ENCODE measurements around the gene BSND. TPM values are rescaled to one million over a fixed set of nuclear protein-coding genes. Genes with fewer than 3 reads are reported as not detected.

Gene BSND
- total RNA-seq, 1 experiment from 2014 or later = 0.17 TPM

- Histone ChIP-seq H3K14ac (ENCODE audit: insufficient read depth, low read length) (no peak overlapping the region), H3K56ac (ENCODE audit: insufficient read length, low read depth, low read length) (no peak overlapping the region), H3K18ac (ENCODE audit: insufficient read length, low read depth, low read length) (no peak overlapping the region), H2BK12ac (ENCODE audit: insufficient read length, low read depth, low read length) (no peak overlapping the region), H2BK20ac (ENCODE audit: low read depth, low read length, poor library complexity, severe bottlenecking) (no peak overlapping the region), H4K8ac (replicated peaks; ENCODE audit: insufficient read length, low read depth, low read length) (no peak overlapping the region), H2BK120ac (ENCODE audit: low read depth, low read length, poor library complexity, severe bottlenecking) (no peak overlapping the region), H3K27ac (ENCODE audit: insufficient read length, low read depth, low read length) (no peak overlapping the region), H3K4me1 (ENCODE audit: insufficient read depth, low read length) (no peaks in the 10 kb centered on the region), H2BK15ac (ENCODE audit: low read depth, low read length) (no peak overlapping the region), H3K79me1 (ENCODE audit: insufficient read depth, low read depth, low read length, poor library complexity, severe bottlenecking) (no peaks in the 10 kb centered on the region), H2AK5ac (ENCODE audit: insufficient read length, low read length) (no peak overlapping the region), H2BK5ac (ENCODE audit: insufficient read length, low read length) (no peak overlapping the region), H3K9me3 (ENCODE audit: control insufficient read depth, low read depth, low read length) (no peaks in the 10 kb centered on the region), H3T11ph (ENCODE audit: low read length) (no peak overlapping the region), H3K9ac (ENCODE audit: extremely low read depth, insufficient read length, low read length) (no peak overlapping the region), H3K4me2 (ENCODE audit: insufficient read depth, insufficient read length, low read length) (no peak overlapping the region), H3K23ac (ENCODE audit: insufficient read length, low read depth, low read length) (no peak overlapping the region), H4K91ac (ENCODE audit: insufficient read length, low read depth, low read length) (no peak overlapping the region), H4K20me1 (ENCODE audit: control insufficient read depth, insufficient read depth, insufficient read length) (no peaks in the 10 kb centered on the region), H3K27me3 (ENCODE audit: insufficient read depth, low read length) (peaks cover under 1% of the 10 kb centered on the region; the same call in 1 of the 2 replicates), H3K4ac (ENCODE audit: low read depth, low read length) (no peak overlapping the region), H3K79me2 (ENCODE audit: insufficient read depth, low read length) (no peaks in the 10 kb centered on the region), H3K23me2 (ENCODE audit: insufficient read length, low read depth, low read length, poor library complexity, severe bottlenecking) (no peaks in the 10 kb centered on the region), H2AFZ (ENCODE audit: low read length) (no peak overlapping the region), H4K5ac (ENCODE audit: insufficient read length, low read depth, low read length) (no peak overlapping the region)
- DNase-seq = no peak
- Mint-ChIP-seq H3K27me3 (ENCODE audit: low read depth) (peaks cover 14% of the 10 kb centered on the region), H3K27ac (no peak overlapping the region), H3K36me3 (ENCODE audit: insufficient read depth in 1 of 3, low read depth in 3 of 3) (peaks cover 7 to 12% (median 9%) of the 10 kb centered on the region in 3 experiments; a peak in 5 of 7 replicates), H3K9me3 (peaks cover 0 to 9% of the 10 kb centered on the region in 2 experiments; a peak in 4 of 5 replicates), H3K4me1 (peaks cover 12 to 24% of the 10 kb centered on the region in 2 experiments), H3K4me3 (no peak overlapping the region)
- TF ChIP-seq, protein P1, sequence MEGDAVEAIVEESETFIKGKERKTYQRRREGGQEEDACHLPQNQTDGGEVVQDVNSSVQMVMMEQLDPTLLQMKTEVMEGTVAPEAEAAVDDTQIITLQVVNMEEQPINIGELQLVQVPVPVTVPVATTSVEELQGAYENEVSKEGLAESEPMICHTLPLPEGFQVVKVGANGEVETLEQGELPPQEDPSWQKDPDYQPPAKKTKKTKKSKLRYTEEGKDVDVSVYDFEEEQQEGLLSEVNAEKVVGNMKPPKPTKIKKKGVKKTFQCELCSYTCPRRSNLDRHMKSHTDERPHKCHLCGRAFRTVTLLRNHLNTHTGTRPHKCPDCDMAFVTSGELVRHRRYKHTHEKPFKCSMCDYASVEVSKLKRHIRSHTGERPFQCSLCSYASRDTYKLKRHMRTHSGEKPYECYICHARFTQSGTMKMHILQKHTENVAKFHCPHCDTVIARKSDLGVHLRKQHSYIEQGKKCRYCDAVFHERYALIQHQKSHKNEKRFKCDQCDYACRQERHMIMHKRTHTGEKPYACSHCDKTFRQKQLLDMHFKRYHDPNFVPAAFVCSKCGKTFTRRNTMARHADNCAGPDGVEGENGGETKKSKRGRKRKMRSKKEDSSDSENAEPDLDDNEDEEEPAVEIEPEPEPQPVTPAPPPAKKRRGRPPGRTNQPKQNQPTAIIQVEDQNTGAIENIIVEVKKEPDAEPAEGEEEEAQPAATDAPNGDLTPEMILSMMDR (conservative IDR thresholded peaks at IDR 0.05) = no peak
- WGBS (ENCODE audit: extremely low coverage, insufficient read length, low lambda C conversion rate) = no CpG with 5 or more reads among the region's 7 CpGs
These were observed 34.5 kb downstream of the BSND start for GRCh38 chr1:55033265-55033614.
